IMR-90 (cell line): Measurements from ENCODE around the gene TMEM240. TPM values are rescaled to one million over a fixed set of nuclear protein-coding genes. Genes with fewer than 3 reads are reported as not detected.

Experiments
- ATAC-seq: fragments of 200-7000 bp; cut with Tn5 transposase; 2 replicates; pipeline ENCODE4 v1.9.1; 2020; ENCODE audit warnings: low read depth, mild to moderate bottlenecking, moderate library complexity
- BruUV-seq: library from RNA; stranded (reverse); fragments of 400-500 nt; replicated peaks from 2 replicates; lab custom pipeline; 2021; lab: Mats Ljungman, UMichigan
- CTCF ChIA-PET: fragments of 300-600 bp; formaldehyde crosslinking; extraction: SDS; loops from one replicate; lab custom pipeline; 2021; ENCODE audit warnings: antibody characterized with exemption; lab: Yijun Ruan, JAX
- POLR2A ChIA-PET: fragments of 300-600 bp; sonication (Branson Sonifier 250); formaldehyde crosslinking; loops from one replicate; lab custom pipeline; 2022; ENCODE audit warnings: antibody characterized with exemption; ENCODE audit not compliant: unreplicated experiment; lab: Charles Lee
- DNase-seq: peaks from one replicate; pipeline ENCODE4 v3.0.0; 2013
- H2AFZ ChIP-seq: replicated peaks from 2 replicates; pipeline ENCODE3; 2013; ENCODE audit warnings: low read length, mild to moderate bottlenecking; ENCODE audit not compliant: poor library complexity
- H2AK5ac ChIP-seq: 2 replicates; pipeline ENCODE4 v1.6.1; 2013; ENCODE audit warnings: low read depth, low read length, inconsistent platforms
- H2AK9ac ChIP-seq: replicated peaks from 2 replicates; pipeline ENCODE3; 2013; ENCODE audit warnings: mild to moderate bottlenecking, low read depth, low read length, moderate library complexity; ENCODE audit not compliant: poor library complexity
- H2BK120ac ChIP-seq: 2 replicates; pipeline ENCODE4 v1.6.1; 2013; ENCODE audit warnings: low read depth, low read length, inconsistent platforms
- H2BK15ac ChIP-seq: 3 replicates; pipeline ENCODE4 v1.6.1; 2013; ENCODE audit warnings: low read depth, low read length, inconsistent platforms
- H2BK20ac ChIP-seq: 2 replicates; pipeline ENCODE4 v1.6.1; 2013; ENCODE audit warnings: low read depth, mild to moderate bottlenecking, inconsistent platforms, low read length, moderate library complexity
- H2BK5ac ChIP-seq: 2 replicates; pipeline ENCODE4 v1.6.1; 2013; ENCODE audit warnings: mild to moderate bottlenecking, low read depth, low read length, inconsistent platforms; ENCODE audit not compliant: poor library complexity, severe bottlenecking
- H3K14ac ChIP-seq: replicated peaks from 2 replicates; pipeline ENCODE4 v1.6.1; 2013; ENCODE audit warnings: low read depth, low read length, inconsistent platforms
- H3K18ac ChIP-seq: 2 replicates; pipeline ENCODE4 v1.6.1; 2013; ENCODE audit warnings: low read depth, low read length, control low read depth
- H3K23ac ChIP-seq: 2 replicates; pipeline ENCODE4 v1.6.1; 2013; ENCODE audit warnings: low read depth, low read length, inconsistent platforms
- H3K27ac ChIP-seq: 2 replicates; pipeline ENCODE4 v1.5.1; 2013; ENCODE audit warnings: mild to moderate bottlenecking, control low read depth, low read length; ENCODE audit not compliant: insufficient read depth
- H3K27me3 ChIP-seq: 2 replicates; pipeline ENCODE4 v1.6.1; 2013; ENCODE audit warnings: low read length; ENCODE audit not compliant: control insufficient read depth, insufficient read depth
- H3K36me3 ChIP-seq: 2 replicates; pipeline ENCODE4 v1.6.1; 2013; ENCODE audit warnings: low read length, mixed read lengths; ENCODE audit not compliant: control insufficient read depth, insufficient read depth
- H3K4ac ChIP-seq: 2 replicates; pipeline ENCODE4 v1.6.1; 2013; ENCODE audit warnings: low read depth, low read length, inconsistent platforms
- H3K4me1 ChIP-seq: 2 replicates; pipeline ENCODE4 v1.6.1; 2013; ENCODE audit warnings: low read length, mixed read lengths; ENCODE audit not compliant: control insufficient read depth, insufficient read depth
- H3K4me2 ChIP-seq: 2 replicates; pipeline ENCODE4 v1.6.1; 2013; ENCODE audit warnings: low read depth, mild to moderate bottlenecking, control low read depth, low read length, moderate library complexity
- H3K4me3 ChIP-seq: 2 replicates; pipeline ENCODE4 v1.5.1; 2013; ENCODE audit warnings: low read depth, mild to moderate bottlenecking, control low read depth, low read length, moderate library complexity; ENCODE audit not compliant: insufficient read depth
- H3K56ac ChIP-seq: 2 replicates; pipeline ENCODE4 v1.6.1; 2013; ENCODE audit warnings: low read length, inconsistent platforms; ENCODE audit not compliant: insufficient read depth; ENCODE audit errors: extremely low read depth
- H3K79me1 ChIP-seq, 2 experiments: 2 replicates each; pipeline ENCODE4 v1.6.1; 2013; ENCODE audit warnings: low read length in 2 of 2, inconsistent platforms in 1 of 2, low read depth in 1 of 2
- H3K9ac ChIP-seq: 2 replicates; pipeline ENCODE4 v1.6.1; 2013; ENCODE audit warnings: low read depth, low read length, control low read depth
- H3K9me1 ChIP-seq: 2 replicates; pipeline ENCODE4 v1.6.1; 2013; ENCODE audit warnings: low read length, inconsistent platforms; ENCODE audit not compliant: insufficient read depth
- H3K9me3 ChIP-seq: 2 replicates; pipeline ENCODE4 v1.6.1; 2013; ENCODE audit warnings: low read length; ENCODE audit not compliant: control insufficient read depth, insufficient read depth
- H4K20me1 ChIP-seq: 2 replicates; pipeline ENCODE4 v1.6.1; 2013; ENCODE audit warnings: low read length, inconsistent platforms; ENCODE audit not compliant: insufficient read depth
- H4K5ac ChIP-seq: 2 replicates; pipeline ENCODE4 v1.6.1; 2013; ENCODE audit warnings: mild to moderate bottlenecking, low read depth, low read length, control low read depth
- H4K8ac ChIP-seq, 2 experiments: 2 replicates each; pipeline ENCODE4 v1.6.1; 2013; ENCODE audit warnings: low read depth in 2 of 2, low read length in 2 of 2, control low read depth in 1 of 2, inconsistent platforms in 1 of 2
- H4K91ac ChIP-seq: 2 replicates; pipeline ENCODE4 v1.6.1; 2013; ENCODE audit warnings: low read depth, low read length, inconsistent platforms; ENCODE audit not compliant: insufficient read depth
- ELK1 ChIP-seq: fragments of 150-350 bp; IDR thresholded peaks from 2 replicates; pipeline ENCODE4 v1.6.1; 2016; ENCODE audit warnings: low read depth, mild to moderate bottlenecking, low read length, moderate library complexity, borderline replicate concordance
- MAFK ChIP-seq: IDR thresholded peaks from 2 replicates; pipeline ENCODE4 v1.6.1; 2012; ENCODE audit warnings: low read depth, low read length, improper control_type of control experiment
- MAZ ChIP-seq: IDR thresholded peaks from 2 replicates; pipeline ENCODE4 v1.6.1; 2012; ENCODE audit warnings: low read depth, mild to moderate bottlenecking, low read length, improper control_type of control experiment, moderate library complexity, borderline replicate concordance
- MXI1 ChIP-seq: IDR thresholded peaks from 2 replicates; pipeline ENCODE4 v1.6.1; 2012; ENCODE audit warnings: low read depth, mild to moderate bottlenecking, low read length, moderate library complexity, borderline replicate concordance
- NFE2L2 ChIP-seq: fragments of 150-350 bp; IDR thresholded peaks from 2 replicates; pipeline ENCODE4 v1.6.1; 2016; ENCODE audit warnings: low read depth, mild to moderate bottlenecking, low read length
- POLR2A ChIP-seq: IDR thresholded peaks from 2 replicates; pipeline ENCODE4 v1.6.1; 2012; ENCODE audit warnings: mild to moderate bottlenecking, low read depth, low read length
- RFX5 ChIP-seq: IDR thresholded peaks from 2 replicates; pipeline ENCODE4 v1.8.0; 2012; ENCODE audit warnings: low read depth, mild to moderate bottlenecking, low read length, moderate library complexity
- SMC3 ChIP-seq: fragments of 150-350 bp; IDR thresholded peaks from 2 replicates; pipeline ENCODE4 v1.6.1; 2016; ENCODE audit warnings: low read depth, mild to moderate bottlenecking, antibody characterized with exemption, low read length, moderate library complexity
- USF2 ChIP-seq: fragments of 150-350 bp; IDR thresholded peaks from 2 replicates; pipeline ENCODE4 v1.6.1; 2017; ENCODE audit warnings: mild to moderate bottlenecking, antibody characterized with exemption, low read length, low read depth
- WGBS, 2 experiments: methylation state at CpG; one replicate each; pipeline versions ENCODE4 v1.1.5 to v1.1.7; 2013; ENCODE audit warnings: missing lambda C conversion rate in 2 of 2; ENCODE audit not compliant: insufficient read length in 1 of 2; ENCODE audit errors: extremely low coverage in 2 of 2; 5-methylcytosine and 5-hydroxymethylcytosine counted together
- dilution Hi-C: fragments of 300-500 bp; cut with HindIII; formaldehyde crosslinking; loops from one replicate; pipeline ENCODE4 v1.14.3; 2018; ENCODE audit warnings: low sequenced_read_pairs; ENCODE audit not compliant: unreplicated experiment
- in situ Hi-C: fragments of 300-500 bp; cut with MboI; formaldehyde crosslinking; loops from 3 replicates; pipeline ENCODE4 v1.14.3; 2019; ENCODE audit warnings: low sequenced_read_pairs, inconsistent platforms, mixed read lengths
- intact Hi-C: fragments of 100-400 bp; cut with micrococcal nuclease; formaldehyde crosslinking; loops from 2 replicates; pipeline ENCODE4 v1.10.0; 2022
- polyA plus RNA-seq, 3 experiments: library from polyadenylated mRNA; depleted of rRNA; stranded (reverse); fragments of >200 nt; gene quantifications; 2 replicates each; pipeline ENCODE4 v1.2.3, GENCODE V29; 2012; ENCODE audit warnings: low replicate concordance in 1 of 3
- total RNA-seq: library from RNA; depleted of rRNA; stranded (reverse); fragments of >200 nt; gene quantifications from 2 replicates; pipeline ENCODE4 v1.2.3, GENCODE V29; 2012

Gene TMEM240
- total and polyA plus RNA-seq, 2 of the 4 experiments (the other 2 are of a cell fraction) = 1.6 to 7.6 TPM

- in situ Hi-C loops = no loop called here
- no peaks in the 10 kb centered on the region for H3K27me3 ChIP-seq
- H4K91ac ChIP-seq = no peak overlapping the region
- no peaks in the 10 kb centered on the region for H3K4me1 ChIP-seq
- intact Hi-C loops = no loop called here
- DNase-seq = no peak
- no peak overlapping the region for H4K5ac ChIP-seq
- no peak overlapping the region for H3K4ac ChIP-seq
- H3K9me1 ChIP-seq = no peaks in the 10 kb centered on the region
- dilution Hi-C loops = no loop called here
- H3K23ac ChIP-seq = no peak overlapping the region
- TF ChIP-seq RFX5 (no peak), USF2 (no peak), NFE2L2 (no peak), MAZ (no peak), POLR2A (no peak), ELK1 (no peak), MAFK (no peak), MXI1 (no peak), SMC3 (no peak)
- no peaks in the 10 kb centered on the region for H3K9me3 ChIP-seq
- H2BK120ac ChIP-seq = no peak overlapping the region
- H4K8ac ChIP-seq = no peak overlapping the region
- no TSS peak for BruUV-seq
- ChIA-PET CTCF (no interaction called here), POLR2A (no interaction called here)
- H2AK9ac ChIP-seq = no peak overlapping the region
- no peak overlapping the region for H3K4me3 ChIP-seq
- ATAC-seq = no peak
- H2AFZ ChIP-seq = no peak overlapping the region
- H3K14ac ChIP-seq = no peak overlapping the region
- no peak overlapping the region for H2BK15ac ChIP-seq
- H3K36me3 ChIP-seq = peaks cover 34% of the 10 kb centered on the region
- no peak overlapping the region for H2BK5ac ChIP-seq
- H3K27ac ChIP-seq = no peak overlapping the region
- no peak overlapping the region for H3K18ac ChIP-seq
- H4K20me1 ChIP-seq = no peaks in the 10 kb centered on the region; the same call in 1 of the 2 replicates
- no peak overlapping the region for H3K9ac ChIP-seq
- H3K79me1 ChIP-seq = peaks cover 4 to 5% of the 10 kb centered on the region in 2 experiments; a peak in 2 of 4 replicates
- no peak overlapping the region for H3K56ac ChIP-seq
- WGBS, 2 experiments = 93% methylated on average over 14 of the region's 19 CpGs; no CpG with 5 or more reads in 1 of the 2 experiments
- H2AK5ac ChIP-seq = no peak overlapping the region
- H2BK20ac ChIP-seq = no peak overlapping the region
- H3K4me2 ChIP-seq = no peak overlapping the region
Observed at GRCh38 chr1:1521331-1521730, 19.1 kb downstream of the TMEM240 start.
